Right renal pelvis (tissue), 4 donors: Measurements from ENCODE around the gene KREMEN1. TPM values are rescaled to one million over a fixed set of nuclear protein-coding genes. Genes with fewer than 3 reads are reported as not detected.

Experiments
- DNase-seq, 4 donors: peaks; one replicate each; pipeline ENCODE4 v3.0.0-alpha.2; 2013; ENCODE audit warnings: low read depth in 4 of 4, low spot score in 3 of 4, missing footprints in 1 of 4
- polyA plus RNA-seq, 4 donors: library from polyadenylated mRNA; unstranded; fragments of 120-200 nt; gene quantifications; one replicate each; pipeline ENCODE4 v1.2.1, GENCODE V29; 2013; ENCODE audit not compliant: insufficient read length in 4 of 4

KREMEN1 gene
- polyA plus RNA-seq, 4 donors = 21.1 to 28.5 (median 24.8) TPM

GRCh38 chr22:29167032-29167911, 94.4 kb downstream of the KREMEN1 start:
- no peak for DNase-seq

GRCh38 chr22:29171721-29172120, 98.9 kb downstream of the KREMEN1 start:
- DNase-seq = no peak

GRCh38 chr22:29172216-29172615, 99.4 kb downstream of the KREMEN1 start:
- no peak for DNase-seq

GRCh38 chr22:29175312-29175835, 102.5 kb downstream of the KREMEN1 start:
- no peak for DNase-seq

- DNase-seq = no peak
Measured at GRCh38 chr22:29183971-29184848, 111.4 kb downstream of the KREMEN1 start.

GRCh38 chr22:29184849-29185490, 112.1 kb downstream of the KREMEN1 start:
- DNase-seq = no peak

GRCh38 chr22:29186302-29186701, 113.5 kb downstream of the KREMEN1 start:
- no peak for DNase-seq

GRCh38 chr22:29187831-29188230, 115.0 kb downstream of the KREMEN1 start:
- no peak for DNase-seq

- DNase-seq = no peak
Measured at GRCh38 chr22:29190051-29190450, 117.2 kb downstream of the KREMEN1 start.

- no peak for DNase-seq
Measured at GRCh38 chr22:29190918-29191317, 118.1 kb downstream of the KREMEN1 start.

GRCh38 chr22:29193021-29193420, 120.2 kb downstream of the KREMEN1 start:
- DNase-seq = no peak

- no peak for DNase-seq
Measured at GRCh38 chr22:29194184-29194583, 121.3 kb downstream of the KREMEN1 start.

- no peak for DNase-seq
Measured at GRCh38 chr22:29195118-29195963, 122.5 kb downstream of the KREMEN1 start.

GRCh38 chr22:29195964-29196666, 123.3 kb downstream of the KREMEN1 start:
- DNase-seq = no peak

GRCh38 chr22:29197096-29197495, 124.3 kb downstream of the KREMEN1 start:
- no peak for DNase-seq

- no peak for DNase-seq
Measured at GRCh38 chr22:29198240-29198639, 125.4 kb downstream of the KREMEN1 start.

- DNase-seq = no peak
Measured at GRCh38 chr22:29199702-29200400, 127.0 kb downstream of the KREMEN1 start.

- no peak for DNase-seq
Measured at GRCh38 chr22:29200901-29201300, 128.1 kb downstream of the KREMEN1 start.

GRCh38 chr22:29201782-29202181, 128.9 kb downstream of the KREMEN1 start:
- no peak for DNase-seq
